Astrocyte (in vitro differentiated cells and primary cell): ENCODE measurements around the gene BAZ1B. TPM values are rescaled to one million over a fixed set of nuclear protein-coding genes. Genes with fewer than 3 reads are reported as not detected.
A peak's percentile ranks its signal among the peaks of the same experiment; 100 is the strongest.

Source experiments
- DNase-seq: peaks from one replicate; pipeline ENCODE4 v3.0.0-alpha.2; 2010; ENCODE audit warnings: low read depth
- FAIRE-seq: peaks from 2 replicates; lab custom pipeline; 2011; peaks lifted over from hg19 to GRCh38; lab: Jason Lieb, UNC
- H2AFZ ChIP-seq: 2 replicates; pipeline ENCODE4 v1.6.0; 2012; ENCODE audit warnings: low read depth, low read length, inconsistent platforms
- H3K27ac ChIP-seq: 2 replicates; pipeline ENCODE4 v1.5.1; 2011; ENCODE audit warnings: low read depth, low read length, inconsistent platforms
- H3K27me3 ChIP-seq: 2 replicates; pipeline ENCODE4 v1.6.0; 2011; ENCODE audit warnings: low read length, inconsistent platforms; ENCODE audit not compliant: insufficient read depth
- H3K36me3 ChIP-seq: 2 replicates; pipeline ENCODE4 v1.5.1; 2011; ENCODE audit warnings: low read length, inconsistent platforms; ENCODE audit not compliant: insufficient read depth
- H3K4me1 ChIP-seq: 2 replicates; pipeline ENCODE4 v1.5.1; 2011; ENCODE audit warnings: low read length, inconsistent platforms; ENCODE audit not compliant: insufficient read depth
- H3K4me2 ChIP-seq: 2 replicates; pipeline ENCODE4 v1.6.0; 2012; ENCODE audit warnings: low read length, inconsistent platforms
- H3K4me3 ChIP-seq: 2 replicates; pipeline ENCODE4 v1.5.1; 2011; ENCODE audit warnings: low read depth, mild to moderate bottlenecking, low read length, inconsistent platforms; ENCODE audit not compliant: insufficient read depth
- H3K79me2 ChIP-seq: 2 replicates; pipeline ENCODE4 v1.6.0; 2012; ENCODE audit warnings: mild to moderate bottlenecking, low read length, inconsistent platforms; ENCODE audit not compliant: insufficient read depth
- H3K9ac ChIP-seq: 2 replicates; pipeline ENCODE4 v1.6.0; 2012; ENCODE audit warnings: mild to moderate bottlenecking, low read length, inconsistent platforms
- H3K9me3 ChIP-seq: 2 replicates; pipeline ENCODE4 v1.5.1; 2012; ENCODE audit warnings: low read depth, mild to moderate bottlenecking, low read length, inconsistent platforms; ENCODE audit not compliant: insufficient read depth
- H4K20me1 ChIP-seq: 2 replicates; pipeline ENCODE4 v1.6.0; 2012; ENCODE audit warnings: low read length, inconsistent platforms; ENCODE audit not compliant: insufficient read depth
- H3K27ac Mint-ChIP-seq: one replicate; pipeline ENCODE4 v1.8.0; 2021; ENCODE audit warnings: mild to moderate bottlenecking, mixed read lengths; ENCODE audit not compliant: unreplicated experiment
- H3K27me3 Mint-ChIP-seq: one replicate; pipeline ENCODE4 v1.8.0; 2021; ENCODE audit warnings: low read depth, mixed read lengths; ENCODE audit not compliant: unreplicated experiment
- H3K36me3 Mint-ChIP-seq: one replicate; pipeline ENCODE4 v1.8.0; 2021; ENCODE audit warnings: low read depth, mixed read lengths; ENCODE audit not compliant: unreplicated experiment
- H3K4me1 Mint-ChIP-seq: one replicate; pipeline ENCODE4 v1.8.0; 2021; ENCODE audit warnings: low read depth, mixed read lengths; ENCODE audit not compliant: unreplicated experiment
- H3K4me3 Mint-ChIP-seq: one replicate; pipeline ENCODE4 v1.8.0; 2021; ENCODE audit warnings: mild to moderate bottlenecking, moderate library complexity, mixed read lengths; ENCODE audit not compliant: unreplicated experiment
- H3K9me3 Mint-ChIP-seq: one replicate; pipeline ENCODE4 v1.8.0; 2021; ENCODE audit warnings: mild to moderate bottlenecking, mixed read lengths; ENCODE audit not compliant: unreplicated experiment
- CTCF ChIP-seq: IDR thresholded peaks from 2 replicates; pipeline ENCODE4 v1.5.1; 2011; ENCODE audit warnings: low read depth, mild to moderate bottlenecking, inconsistent platforms, low read length, moderate library complexity; ENCODE audit not compliant: insufficient read depth
- EZH2 ChIP-seq: IDR thresholded peaks from 2 replicates; pipeline ENCODE4 v1.6.1; 2012; ENCODE audit warnings: mild to moderate bottlenecking, low read length, inconsistent platforms; ENCODE audit not compliant: insufficient read depth
- total RNA-seq: library from RNA; stranded (reverse); gene quantifications from 2 replicates; pipeline ENCODE4 v1.2.1, GENCODE V29; 2021

The BAZ1B gene
- total RNA-seq, 1 donor from 2014 or later: 62.5 TPM

- peaks cover 61% of the 10 kb centered on the region for H3K36me3 ChIP-seq
- Mint-ChIP-seq H3K4me1 (peaks cover 4% of the 10 kb centered on the region), H3K4me3 (no peak overlapping the region), H3K9me3 (no peaks in the 10 kb centered on the region), H3K36me3 (peaks cover 17% of the 10 kb centered on the region), H3K27ac (no peak overlapping the region), H3K27me3 (no peaks in the 10 kb centered on the region)
- no peak overlapping the region for H3K9ac ChIP-seq
- H3K79me2 ChIP-seq: peaks cover 21% of the 10 kb centered on the region
- H3K27me3 ChIP-seq: no peaks in the 10 kb centered on the region
- no peak overlapping the region for H2AFZ ChIP-seq
- DNase-seq (no peak), FAIRE-seq (no peak)
- H3K27ac ChIP-seq: no peak overlapping the region
- no peak for TF ChIP-seq EZH2
- no peak for TF ChIP-seq CTCF
- no peaks in the 10 kb centered on the region for H3K4me1 ChIP-seq
- H4K20me1 ChIP-seq: peaks cover 52% of the 10 kb centered on the region
- no peaks in the 10 kb centered on the region for H3K9me3 ChIP-seq
- no peak overlapping the region for H3K4me3 ChIP-seq
- H3K4me2 ChIP-seq: no peak overlapping the region
Measured at GRCh38 chr7:73452999-73453635, 69.0 kb downstream of the BAZ1B start.

GRCh38 chr7:73451780-73452398 lies 70.2 kb downstream of the BAZ1B start:
- H3K27ac Mint-ChIP-seq: no peak overlapping the region
- peaks cover 63% of the 10 kb centered on the region for H3K36me3 ChIP-seq
- H3K4me3 ChIP-seq: no peak overlapping the region
- no peak overlapping the region for H3K9ac ChIP-seq
- H3K79me2 ChIP-seq: peaks cover 14% of the 10 kb centered on the region
- peaks cover 47% of the 10 kb centered on the region for H4K20me1 ChIP-seq
- peak; percentile 100 for TF ChIP-seq CTCF
- no peak for TF ChIP-seq EZH2
- no peak overlapping the region for H3K27ac ChIP-seq
- H3K9me3 ChIP-seq: no peaks in the 10 kb centered on the region
- no peaks in the 10 kb centered on the region for H3K27me3 Mint-ChIP-seq
- no peaks in the 10 kb centered on the region for H3K9me3 Mint-ChIP-seq
- no peak overlapping the region for H2AFZ ChIP-seq
- no peaks in the 10 kb centered on the region for H3K27me3 ChIP-seq
- H3K4me2 ChIP-seq: no peak overlapping the region
- H3K36me3 Mint-ChIP-seq: peaks cover 16% of the 10 kb centered on the region
- no peak overlapping the region for H3K4me3 Mint-ChIP-seq
- FAIRE-seq (peak; percentile 32), DNase-seq (peak; percentile 31)
- peaks cover 4% of the 10 kb centered on the region for H3K4me1 Mint-ChIP-seq
- no peaks in the 10 kb centered on the region for H3K4me1 ChIP-seq

GRCh38 chr7:73449422-73449821 lies 72.7 kb downstream of the BAZ1B start:
- H4K20me1 ChIP-seq: peaks cover 58% of the 10 kb centered on the region
- no peaks in the 10 kb centered on the region for H3K4me1 ChIP-seq
- H2AFZ ChIP-seq: no peak overlapping the region
- Mint-ChIP-seq H3K27me3 (no peaks in the 10 kb centered on the region), H3K9me3 (no peaks in the 10 kb centered on the region), H3K4me3 (no peak overlapping the region), H3K27ac (no peak overlapping the region), H3K36me3 (peaks cover 21% of the 10 kb centered on the region), H3K4me1 (peaks cover 2% of the 10 kb centered on the region)
- H3K36me3 ChIP-seq: peaks cover 70% of the 10 kb centered on the region
- H3K27me3 ChIP-seq: no peaks in the 10 kb centered on the region
- no peak overlapping the region for H3K4me3 ChIP-seq
- TF ChIP-seq CTCF (no peak), EZH2 (no peak)
- DNase-seq (no peak), FAIRE-seq (no peak)
- peaks cover 14% of the 10 kb centered on the region for H3K79me2 ChIP-seq
- no peak overlapping the region for H3K27ac ChIP-seq
- H3K9me3 ChIP-seq: no peaks in the 10 kb centered on the region
- H3K9ac ChIP-seq: no peak overlapping the region
- H3K4me2 ChIP-seq: no peak overlapping the region
